A549 (cell line): ENCODE measurements around the gene LMF1.

Experiments
- HDAC2 ChIP-seq: fragments of 200-600 bp; sonication (generic); IDR thresholded peaks from 2 replicates; pipeline ENCODE4 v1.6.1; 2016
- JUN ChIP-seq, 2 experiments: fragments of >200 bp; sonication (Bioruptor Twin); formaldehyde crosslinking; IDR thresholded peaks; 2 replicates in 1 of 2; 3 replicates in 1 of 2; pipeline ENCODE4 v1.6.1; 2016 to 2017
- NFE2L2 ChIP-seq: fragments of 150-350 bp; conservative IDR thresholded peaks from 2 replicates; pipeline ENCODE4 v1.6.1; 2014; ENCODE audit warnings: low read length
- RAD21 ChIP-seq, 2 experiments: fragments of >200 bp in 1 of 2; sonication (Bioruptor Twin) in 1 of 2; formaldehyde crosslinking in 1 of 2; IDR thresholded peaks in 1 of 2; conservative IDR thresholded peaks in 1 of 2; 2 replicates in 1 of 2; 3 replicates in 1 of 2; pipeline ENCODE4 v1.6.1; 2012 to 2018; ENCODE audit warnings: inconsistent platforms in 1 of 2
- SMC3 ChIP-seq: fragments of >200 bp; sonication (Bioruptor Twin); formaldehyde crosslinking; IDR thresholded peaks from 3 replicates; pipeline ENCODE4 v1.6.1; 2018; ENCODE audit warnings: inconsistent platforms
- ZSCAN20 ChIP-seq: fragments of 250-450 bp; sonication (Bioruptor Pico); IDR thresholded peaks from 2 replicates; pipeline ENCODE4 v1.8.0; 2022; ENCODE audit warnings: mild to moderate bottlenecking, moderate library complexity
- TF ChIP-seq, protein P1 (sequence below): fragments of >200 bp; sonication (Bioruptor Twin); formaldehyde crosslinking; IDR thresholded peaks from 3 replicates; pipeline ENCODE4 v1.5.1; 2016

DNA sequence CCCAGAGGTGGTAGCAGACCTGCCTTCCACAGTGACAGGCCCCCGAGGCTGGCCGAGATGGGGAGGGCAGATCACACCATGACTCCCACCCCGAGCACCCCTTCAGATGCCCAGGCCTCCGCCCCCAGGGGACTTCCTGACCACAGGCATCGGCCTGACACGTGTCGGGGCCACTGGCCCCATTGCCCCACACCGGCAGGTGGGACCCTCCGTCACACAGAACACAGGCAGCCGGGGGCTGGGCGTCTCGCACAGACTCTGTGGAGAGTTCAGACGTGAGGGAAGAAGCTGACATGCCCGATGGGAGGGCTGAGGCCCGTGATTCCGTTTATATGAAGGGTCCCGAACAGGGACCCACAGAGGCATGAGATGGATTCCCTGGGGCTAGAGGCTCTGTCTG lies 118.9 kb downstream of the LMF1 start:
- TF ChIP-seq JUN (IDR thresholded peaks at IDR 0.05) (no peak), RAD21 (conservative IDR thresholded peaks at IDR 0.05 in 1 of 2, IDR thresholded peaks at IDR 0.05 in 1 of 2) (no peak), NFE2L2 (no peak), HDAC2 (no peak), SMC3 (no peak), ZSCAN20 (CRISPR knock-in tag) (no peak)
- TF ChIP-seq, protein P1, sequence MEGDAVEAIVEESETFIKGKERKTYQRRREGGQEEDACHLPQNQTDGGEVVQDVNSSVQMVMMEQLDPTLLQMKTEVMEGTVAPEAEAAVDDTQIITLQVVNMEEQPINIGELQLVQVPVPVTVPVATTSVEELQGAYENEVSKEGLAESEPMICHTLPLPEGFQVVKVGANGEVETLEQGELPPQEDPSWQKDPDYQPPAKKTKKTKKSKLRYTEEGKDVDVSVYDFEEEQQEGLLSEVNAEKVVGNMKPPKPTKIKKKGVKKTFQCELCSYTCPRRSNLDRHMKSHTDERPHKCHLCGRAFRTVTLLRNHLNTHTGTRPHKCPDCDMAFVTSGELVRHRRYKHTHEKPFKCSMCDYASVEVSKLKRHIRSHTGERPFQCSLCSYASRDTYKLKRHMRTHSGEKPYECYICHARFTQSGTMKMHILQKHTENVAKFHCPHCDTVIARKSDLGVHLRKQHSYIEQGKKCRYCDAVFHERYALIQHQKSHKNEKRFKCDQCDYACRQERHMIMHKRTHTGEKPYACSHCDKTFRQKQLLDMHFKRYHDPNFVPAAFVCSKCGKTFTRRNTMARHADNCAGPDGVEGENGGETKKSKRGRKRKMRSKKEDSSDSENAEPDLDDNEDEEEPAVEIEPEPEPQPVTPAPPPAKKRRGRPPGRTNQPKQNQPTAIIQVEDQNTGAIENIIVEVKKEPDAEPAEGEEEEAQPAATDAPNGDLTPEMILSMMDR, result no peak
